Measurements from ENCODE around the gene FOXN3.
"Not testable (repeated sequence)": the region's sequence is repeated elsewhere in the genome, so short reads cannot be mapped to it uniquely, and the experiment has no call there.

Gene FOXN3

DNA sequence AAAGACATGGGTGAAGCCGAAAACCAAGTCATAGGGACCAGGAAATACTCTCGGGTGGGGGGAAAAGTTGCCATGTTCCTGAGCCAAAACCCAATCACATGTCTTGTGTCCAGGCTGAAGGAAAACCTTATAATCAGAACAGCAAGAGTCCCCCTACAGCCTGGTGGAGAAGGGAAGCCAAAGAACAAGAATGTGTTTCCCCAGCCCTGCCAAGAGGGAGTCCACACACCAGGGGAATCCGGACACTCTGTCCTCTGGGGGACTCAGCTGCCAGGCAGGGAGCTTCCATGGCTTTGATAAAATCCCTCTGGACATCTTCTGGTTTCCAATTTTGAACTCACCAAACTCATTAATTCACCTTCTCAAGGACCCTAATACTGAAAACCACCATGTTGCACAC lies 273.0 kb downstream of the FOXN3 start:
- DNase-seq = no peak

DNA sequence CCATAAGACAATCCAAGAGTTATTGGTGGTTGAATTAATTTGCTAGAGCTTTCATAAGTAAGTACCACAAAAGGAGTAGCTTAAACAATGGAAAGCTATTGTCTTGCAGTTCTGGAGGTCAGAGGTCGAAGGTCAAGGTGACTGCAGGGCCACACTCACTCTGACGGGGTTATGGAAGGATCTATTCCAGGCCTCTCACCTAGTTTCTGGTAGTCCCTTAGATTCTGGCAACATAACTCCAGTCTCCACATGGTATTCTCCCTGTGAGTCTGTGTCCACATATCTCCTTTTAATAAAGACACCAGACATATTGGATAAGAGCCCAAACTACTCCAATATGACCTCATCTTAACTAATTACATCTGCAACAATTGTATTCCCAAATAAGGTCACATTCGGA lies 273.4 kb downstream of the FOXN3 start:
- DNase-seq = no peak

DNA sequence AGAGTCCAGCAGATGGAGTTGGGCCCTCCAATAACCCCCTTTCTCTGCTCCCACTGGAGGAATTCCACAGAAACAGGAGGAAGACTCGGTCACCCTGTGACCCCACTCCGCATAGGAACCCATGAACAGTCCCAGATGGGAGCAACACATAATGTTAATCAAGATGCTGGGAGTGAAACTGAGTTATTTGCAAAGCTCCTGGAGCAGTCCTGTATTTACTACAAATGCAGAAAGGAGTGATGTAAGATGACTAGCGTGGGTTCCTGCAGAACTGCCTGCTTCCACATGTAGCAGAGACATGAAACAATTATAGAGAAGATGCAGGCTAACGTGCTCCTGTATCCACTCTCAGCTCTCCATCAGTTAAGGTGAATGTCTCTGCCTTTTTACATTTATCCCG lies 274.7 kb downstream of the FOXN3 start:
- no peak for DNase-seq

DNA sequence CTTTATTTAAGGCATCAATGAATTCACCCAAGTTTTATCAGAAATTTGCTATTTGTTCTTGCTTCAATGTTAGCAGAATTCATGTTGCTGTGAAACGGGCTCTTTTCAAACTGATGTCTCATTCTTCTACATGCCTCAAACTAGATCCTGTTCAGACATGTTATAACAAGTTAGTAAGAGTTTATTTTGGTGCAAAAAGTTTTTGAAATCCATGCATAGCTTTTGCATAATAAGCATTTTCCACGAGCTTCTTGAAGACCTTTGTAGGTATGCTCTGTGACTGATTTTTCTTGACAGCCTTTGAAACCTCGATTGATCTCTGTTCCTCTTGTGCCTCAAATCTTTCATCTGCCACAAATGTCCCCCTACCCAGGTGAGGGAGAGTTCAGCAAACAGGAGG lies 275.2 kb downstream of the FOXN3 start:
- no peak for DNase-seq

DNA sequence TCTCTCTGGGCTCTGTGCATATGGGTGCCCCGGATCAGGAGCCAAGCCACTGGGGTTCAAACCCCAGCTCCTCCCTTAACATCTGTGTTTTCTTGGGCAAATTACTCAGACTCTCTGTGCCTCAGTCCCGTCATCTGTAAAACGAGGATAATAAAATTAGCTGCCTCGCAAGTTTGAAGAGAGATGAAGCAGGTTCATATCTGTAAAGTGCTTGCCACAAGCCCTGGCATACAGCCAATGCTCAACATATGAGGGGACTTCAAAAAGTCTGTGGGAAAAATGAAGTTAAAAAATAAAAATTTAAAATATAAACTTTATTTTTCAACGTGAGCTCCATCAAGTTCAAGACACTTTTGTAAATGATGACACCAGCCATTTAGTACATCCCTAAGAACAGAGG lies 276.7 kb downstream of the FOXN3 start:
- DNase-seq = no peak

DNA sequence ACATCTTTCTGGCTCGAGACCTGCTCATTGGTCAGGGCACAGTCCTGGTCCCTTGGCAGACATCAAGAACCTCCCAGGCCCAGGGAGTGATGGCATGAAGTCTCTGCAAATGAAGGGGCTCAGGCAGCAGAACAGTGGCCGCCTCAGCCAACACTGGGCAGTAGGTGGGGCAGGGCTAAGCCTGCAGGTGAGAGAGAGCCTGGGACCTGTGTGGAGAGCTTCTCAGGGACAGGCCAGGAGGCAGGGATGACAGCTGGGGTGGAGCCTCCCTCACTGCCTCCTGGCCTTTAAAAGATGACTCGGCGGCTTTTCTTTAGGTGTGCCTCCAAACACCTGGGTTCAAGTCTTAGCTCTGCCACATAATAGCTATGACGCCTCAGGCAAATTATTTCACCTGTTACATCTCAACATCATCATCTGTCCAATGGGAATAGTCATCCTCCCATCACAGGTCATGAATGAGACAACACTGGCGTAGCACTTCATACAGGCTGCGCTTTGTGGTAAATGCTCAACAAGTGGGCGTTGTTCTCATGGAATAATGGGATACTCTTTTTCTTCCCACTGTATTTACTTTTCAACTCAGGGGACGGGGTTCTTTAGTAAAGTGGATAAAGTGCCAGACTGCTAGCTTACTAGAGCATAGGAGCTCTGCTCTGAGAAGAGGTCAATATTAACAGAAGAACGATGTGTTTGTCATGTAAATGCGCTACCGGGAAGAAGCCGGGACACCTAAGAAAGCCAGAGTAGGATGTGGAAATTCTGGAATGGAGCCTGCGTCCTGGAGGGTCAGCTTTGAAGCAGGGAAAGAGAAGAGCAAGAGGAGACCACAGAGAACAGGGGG lies 277.4 kb downstream of the FOXN3 start:
- DNase-seq = no peak

DNA sequence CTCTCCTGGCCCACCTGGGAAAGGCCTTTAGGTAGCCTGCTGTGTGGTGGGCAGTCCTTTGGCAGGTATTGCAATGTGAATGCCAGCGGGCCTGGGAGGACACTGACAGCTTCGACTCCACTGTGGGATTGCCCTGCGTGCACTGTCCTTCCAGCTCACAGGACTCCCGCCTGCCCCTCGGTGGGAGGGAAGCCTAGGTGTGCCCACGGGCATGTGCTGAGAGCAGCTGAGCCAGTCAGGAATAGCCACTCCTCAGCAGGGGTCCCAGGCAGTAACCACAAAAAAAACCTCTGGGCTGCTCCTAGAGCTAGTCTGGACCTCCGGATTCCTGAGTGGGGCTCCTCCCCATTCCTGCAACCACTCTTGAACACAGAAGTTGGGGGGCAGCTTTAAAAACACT lies 278.2 kb downstream of the FOXN3 start:
- no peak for DNase-seq

DNA sequence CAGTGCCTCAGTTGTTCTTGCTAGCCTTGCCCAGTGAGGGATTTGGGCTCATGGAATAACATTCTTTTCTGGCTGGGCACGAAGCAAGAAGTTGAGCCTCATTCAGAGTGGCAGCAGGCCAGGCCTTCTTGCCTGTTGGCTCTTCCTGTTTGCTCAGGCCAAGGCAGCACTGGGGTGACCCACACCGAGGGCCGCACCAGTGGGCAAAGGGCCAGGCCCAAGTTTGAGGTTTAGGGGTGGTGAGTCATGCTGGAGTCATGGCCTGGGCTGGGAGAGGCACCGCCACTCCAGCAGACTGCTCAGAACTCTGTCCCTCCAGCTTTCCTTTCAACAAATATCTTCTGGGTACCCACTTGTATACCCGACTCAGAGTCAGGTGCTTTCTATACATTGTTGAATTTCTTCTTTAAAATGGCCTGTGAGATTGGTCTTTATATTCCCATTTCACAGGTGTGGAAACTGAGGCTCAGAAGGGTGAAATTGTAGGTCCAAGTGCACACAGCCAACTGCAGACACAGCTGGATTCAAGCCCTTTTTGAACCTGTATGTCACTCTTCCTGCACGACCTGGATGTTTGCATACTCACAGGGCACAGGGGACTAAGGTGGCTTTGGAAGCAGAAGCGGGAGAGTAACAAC lies 279.4 kb downstream of the FOXN3 start:
- no peak for DNase-seq

DNA sequence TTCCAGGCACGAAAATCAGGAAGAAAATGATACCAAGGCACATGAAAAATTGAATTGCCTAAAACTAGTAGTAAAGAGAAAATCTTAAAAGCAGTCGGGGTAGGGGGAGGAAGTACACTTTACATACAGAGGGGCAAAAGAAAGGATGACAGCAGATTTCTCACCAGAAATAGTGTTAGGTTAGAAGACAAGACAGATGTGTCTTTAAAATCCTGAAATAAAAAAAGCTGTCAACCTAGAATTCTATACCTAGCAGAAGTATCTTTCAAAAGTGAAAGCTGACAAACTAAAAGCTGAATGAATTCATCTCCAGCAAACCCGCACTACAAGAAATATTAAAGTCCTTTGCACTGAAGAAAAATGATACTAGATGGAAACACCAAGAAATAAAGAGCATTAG lies 280.4 kb downstream of the FOXN3 start:
- DNase-seq = no peak

DNA sequence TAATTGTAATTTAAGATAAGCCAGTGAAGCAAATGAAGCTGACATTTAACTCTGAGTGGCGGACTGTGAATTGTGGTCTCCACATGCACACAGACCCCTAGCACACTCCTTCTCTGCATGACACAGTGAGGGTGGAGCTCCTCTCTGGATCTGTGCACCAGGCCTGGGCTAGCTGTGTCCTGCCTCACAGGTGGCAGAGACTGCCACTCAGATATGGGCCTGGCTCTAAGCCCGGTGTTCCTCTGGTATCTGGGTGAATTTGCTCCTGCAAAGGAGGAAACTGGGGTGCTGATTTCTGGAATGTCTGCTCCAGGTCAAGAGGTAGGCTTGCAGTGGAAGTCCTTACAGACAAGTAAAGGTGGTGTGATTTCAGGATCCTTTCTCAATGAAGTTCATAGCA lies 282.4 kb downstream of the FOXN3 start:
- DNase-seq = no peak

DNA sequence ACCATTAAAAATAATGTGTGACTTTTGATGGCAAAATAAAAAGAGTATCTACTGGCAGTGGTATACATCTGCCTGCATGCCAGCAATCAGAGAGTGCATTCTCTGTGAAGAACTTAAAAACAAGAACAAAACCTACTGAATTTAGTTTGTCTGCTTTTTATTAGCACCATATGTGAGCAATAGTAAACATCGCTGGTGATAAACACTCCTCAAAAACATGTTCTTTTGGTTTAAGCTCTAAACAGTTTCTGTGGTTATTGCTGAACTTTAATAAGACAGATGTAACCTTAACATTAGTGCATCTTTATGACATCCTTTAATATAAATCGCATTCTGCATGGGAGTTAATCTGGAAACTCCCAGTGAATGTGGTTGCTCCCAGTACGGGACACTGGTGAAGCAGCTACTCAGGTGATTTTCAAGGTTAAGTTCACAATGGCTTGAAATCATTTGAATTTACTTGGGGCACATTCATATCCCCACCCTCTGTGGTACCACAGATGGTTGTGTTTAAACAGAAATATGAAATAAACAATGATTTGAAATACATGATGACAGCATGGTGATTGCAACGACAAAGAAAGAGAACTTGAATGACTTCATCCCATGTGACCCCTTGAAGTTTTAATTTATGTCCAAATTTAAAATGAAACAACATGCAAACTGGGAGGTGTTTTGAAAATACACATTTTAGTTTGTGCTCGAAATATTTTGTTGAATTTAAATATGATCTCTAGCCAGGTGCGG lies 285.9 kb downstream of the FOXN3 start:
- DNase-seq = no peak

DNA sequence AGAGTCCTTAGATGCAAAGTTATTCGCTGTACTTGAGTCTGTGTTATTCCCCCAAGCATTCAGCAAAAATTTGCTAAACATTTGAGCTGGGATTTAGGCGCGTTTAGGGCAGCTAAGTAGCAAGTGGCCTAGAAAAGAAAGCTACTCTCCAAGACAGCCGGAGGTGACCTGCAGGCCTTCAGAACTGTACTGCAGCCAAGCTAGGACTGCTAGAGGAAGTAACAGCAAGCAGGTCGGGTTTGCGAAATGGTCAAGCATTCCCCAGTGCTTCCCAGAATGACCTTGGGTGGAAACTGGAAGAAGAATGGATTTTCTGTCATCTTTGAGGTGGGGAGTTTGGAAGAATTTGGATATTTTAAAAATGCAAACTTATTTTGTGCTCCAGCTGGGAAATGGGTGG lies 287.5 kb downstream of the FOXN3 start:
- no peak for DNase-seq

DNA sequence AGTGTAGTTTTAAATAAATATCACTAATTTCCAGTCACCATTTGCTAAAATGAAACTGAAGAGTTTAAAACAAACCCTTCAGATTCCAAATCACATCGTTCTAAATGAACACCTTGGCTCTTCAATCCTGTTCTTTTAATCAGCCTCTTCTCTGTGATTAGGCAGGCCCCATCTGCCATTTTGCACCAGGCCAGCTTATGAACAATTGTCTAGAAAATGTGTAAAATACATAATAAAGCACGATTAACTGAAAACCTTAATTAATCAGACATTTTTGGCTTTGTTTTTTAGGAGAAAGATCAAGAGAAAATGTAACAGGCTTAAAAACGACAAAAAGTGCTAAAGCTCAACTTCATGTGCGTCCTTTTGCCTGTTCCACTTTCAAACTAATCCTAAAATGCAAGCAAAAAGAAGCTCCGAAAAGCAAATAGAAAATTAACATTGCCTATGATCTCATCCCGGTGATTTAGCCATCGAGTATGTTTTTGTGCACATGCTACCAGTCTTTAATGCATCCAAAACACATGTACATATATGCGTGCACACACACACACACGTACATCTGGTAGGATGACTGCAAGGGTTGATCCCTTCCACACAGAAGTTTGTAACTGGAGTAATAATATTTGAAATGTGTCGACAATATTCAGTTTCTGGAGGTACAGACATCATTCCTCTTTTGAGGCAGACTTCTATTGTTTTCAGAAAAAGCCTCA lies 288.6 kb downstream of the FOXN3 start:
- DNase-seq = no peak

DNA sequence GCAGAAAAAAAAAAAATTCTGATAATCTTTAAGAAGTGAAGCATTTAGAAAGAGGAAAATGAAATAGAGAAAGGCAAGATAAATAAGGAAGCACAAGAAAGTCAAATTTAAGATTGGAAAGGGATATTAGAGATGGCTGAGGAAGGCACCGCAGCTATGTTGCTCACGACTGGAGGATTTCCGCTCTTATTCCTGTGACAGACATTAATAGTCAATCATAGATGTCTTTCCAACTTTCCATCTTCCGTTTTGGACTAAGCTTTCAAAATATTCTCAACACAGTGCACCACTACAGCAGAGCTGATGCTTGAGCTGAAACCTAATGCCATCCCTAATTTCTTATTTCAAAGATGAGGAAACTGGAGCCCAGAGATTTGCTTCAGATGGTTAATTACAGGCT lies 290.6 kb downstream of the FOXN3 start:
- DNase-seq = no peak

DNA sequence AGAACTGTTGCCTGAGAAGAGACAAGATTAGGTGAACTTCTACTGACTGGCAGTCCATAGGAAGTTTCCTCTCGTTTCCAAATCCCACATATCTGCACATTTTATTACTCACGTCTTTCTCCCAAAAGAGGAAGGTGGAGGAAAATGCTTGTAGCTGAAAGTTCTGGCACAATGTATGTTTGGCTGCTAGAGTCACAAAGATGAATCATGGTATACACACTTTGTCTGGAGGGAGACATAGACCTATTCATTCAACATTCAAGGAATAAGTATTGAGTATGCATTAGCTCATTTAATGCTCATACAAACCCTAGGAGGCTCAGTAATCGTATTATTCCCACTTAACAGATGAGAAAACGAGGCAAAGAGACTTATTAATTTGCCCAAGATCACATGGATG lies 291.8 kb downstream of the FOXN3 start:
- DNase-seq = no peak

DNA sequence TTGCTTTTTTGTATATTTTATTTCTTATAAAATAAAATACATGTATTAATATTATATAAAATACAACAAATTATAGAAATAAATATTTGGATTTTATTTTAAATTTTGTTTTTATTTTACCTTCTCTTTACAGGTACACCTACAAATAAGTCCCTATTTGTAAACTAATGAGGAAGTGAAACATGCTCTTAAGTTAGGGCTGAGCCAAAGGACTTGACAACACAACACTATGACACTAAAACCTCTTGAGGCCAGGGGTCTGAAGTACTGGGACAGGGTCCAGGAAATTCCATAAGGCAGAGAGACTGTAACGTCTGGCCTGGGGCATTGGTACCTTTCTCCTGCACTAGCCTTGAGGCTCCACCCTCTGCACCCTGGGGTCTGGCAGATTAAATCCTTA lies 293.2 kb downstream of the FOXN3 start:
- DNase-seq = no peak

DNA sequence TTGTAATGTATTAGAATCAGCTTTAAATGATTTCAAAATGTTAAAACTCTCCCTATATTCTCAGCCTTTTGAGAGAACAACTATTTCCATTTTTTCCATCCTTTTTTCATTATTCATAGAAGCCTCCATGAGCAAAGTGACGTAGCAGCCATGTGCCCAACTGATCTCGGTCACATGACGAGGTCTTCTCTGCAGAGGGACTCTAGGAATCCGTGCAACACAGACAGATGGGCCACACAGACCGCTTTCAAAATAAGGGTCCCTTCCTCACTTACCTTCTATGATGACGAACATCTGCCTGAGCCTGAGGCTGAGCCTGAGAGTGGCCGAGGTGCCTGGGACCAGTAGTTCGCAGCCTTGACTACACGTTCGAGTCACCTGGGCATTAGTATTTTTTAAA lies 293.8 kb downstream of the FOXN3 start:
- no peak for DNase-seq

DNA sequence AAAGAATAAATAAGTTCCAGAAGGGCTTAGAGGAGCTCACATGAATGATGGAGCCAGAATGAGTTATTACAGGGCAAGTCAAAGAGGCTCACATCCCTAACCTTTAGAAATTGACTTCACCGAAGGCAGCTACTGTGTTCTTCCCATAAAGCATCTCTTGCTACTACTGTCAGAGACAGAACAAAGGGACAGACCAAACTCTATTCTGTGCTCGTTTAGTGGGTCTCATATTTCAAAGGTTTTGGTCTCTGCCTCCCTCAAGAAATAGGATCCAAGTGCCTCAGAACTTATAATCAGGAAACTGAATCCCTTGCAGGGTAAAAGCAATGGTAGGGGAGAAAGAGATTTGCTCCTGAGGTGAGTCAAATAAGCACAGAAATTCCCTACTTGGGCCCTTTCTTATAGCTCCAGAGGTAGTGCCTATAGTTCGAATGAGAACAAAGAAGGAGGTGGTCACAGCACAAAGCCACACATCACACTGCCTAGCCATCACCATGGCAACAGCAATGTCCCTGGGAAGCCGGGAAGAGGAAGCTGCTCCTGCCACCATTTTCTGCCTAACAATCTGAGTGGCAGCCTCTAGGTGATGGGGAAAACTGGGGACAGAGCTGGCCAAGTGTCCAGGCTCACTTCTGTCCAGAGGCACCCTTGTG lies 294.9 kb downstream of the FOXN3 start:
- DNase-seq = no peak

DNA sequence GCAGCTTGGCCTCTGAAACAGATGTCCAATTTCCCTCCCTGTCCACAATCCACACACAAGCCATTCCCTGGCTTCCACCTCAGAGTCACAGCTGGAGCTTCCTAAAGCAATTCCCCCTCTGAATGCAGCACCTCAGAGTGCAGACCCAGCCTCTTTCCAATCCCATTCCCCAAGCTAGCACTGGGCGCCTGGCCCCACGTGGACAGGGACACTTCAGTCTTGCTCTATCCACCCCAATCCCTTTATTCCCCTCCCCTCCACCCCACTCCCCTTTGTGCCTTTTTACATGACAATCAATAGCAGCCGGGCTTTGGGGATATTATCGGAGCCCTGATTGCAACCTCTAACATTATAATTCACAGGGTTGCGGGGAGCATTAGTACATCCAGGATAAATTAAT lies 300.0 kb downstream of the FOXN3 start:
- no peak for DNase-seq

DNA sequence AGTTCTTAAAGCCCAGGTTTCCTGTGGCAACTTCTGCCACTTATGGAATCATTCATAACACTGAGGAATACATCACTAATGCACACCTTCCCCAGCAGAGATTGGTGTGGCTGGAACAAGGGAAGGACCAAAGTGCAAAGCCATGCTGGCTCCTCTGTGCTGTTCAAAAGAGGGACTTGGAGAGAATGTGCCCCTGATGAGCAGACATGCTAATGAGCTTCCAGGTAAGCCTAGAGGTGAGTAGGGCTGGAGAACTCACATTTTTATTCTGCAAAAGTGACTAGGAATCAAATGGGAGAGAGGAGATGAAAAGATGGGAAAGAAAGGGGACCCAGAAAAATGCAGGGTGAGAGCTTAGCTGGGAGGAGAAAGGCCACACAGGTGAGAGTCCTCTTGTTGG lies 302.9 kb downstream of the FOXN3 start:
- no peak for DNase-seq

DNA sequence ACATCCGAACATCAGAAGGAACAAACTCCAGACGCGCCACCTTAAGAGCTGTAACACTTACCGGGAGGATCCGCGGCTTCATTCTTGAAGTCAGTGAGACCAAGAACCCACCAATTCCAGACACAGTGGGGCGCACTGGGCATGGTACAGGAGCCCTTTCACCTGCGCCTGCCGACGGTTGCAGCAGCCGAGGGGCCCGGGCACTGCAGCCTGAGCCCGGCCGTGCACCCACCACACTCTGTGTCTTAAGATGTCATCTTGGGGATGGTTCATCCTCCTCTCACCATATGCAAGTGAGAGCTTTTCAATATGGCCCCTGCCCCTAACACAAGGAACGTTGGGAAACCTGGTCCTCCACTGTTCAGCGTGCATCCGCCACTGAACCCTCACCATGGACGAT lies 304.3 kb downstream of the FOXN3 start:
- DNase-seq = no peak

DNA sequence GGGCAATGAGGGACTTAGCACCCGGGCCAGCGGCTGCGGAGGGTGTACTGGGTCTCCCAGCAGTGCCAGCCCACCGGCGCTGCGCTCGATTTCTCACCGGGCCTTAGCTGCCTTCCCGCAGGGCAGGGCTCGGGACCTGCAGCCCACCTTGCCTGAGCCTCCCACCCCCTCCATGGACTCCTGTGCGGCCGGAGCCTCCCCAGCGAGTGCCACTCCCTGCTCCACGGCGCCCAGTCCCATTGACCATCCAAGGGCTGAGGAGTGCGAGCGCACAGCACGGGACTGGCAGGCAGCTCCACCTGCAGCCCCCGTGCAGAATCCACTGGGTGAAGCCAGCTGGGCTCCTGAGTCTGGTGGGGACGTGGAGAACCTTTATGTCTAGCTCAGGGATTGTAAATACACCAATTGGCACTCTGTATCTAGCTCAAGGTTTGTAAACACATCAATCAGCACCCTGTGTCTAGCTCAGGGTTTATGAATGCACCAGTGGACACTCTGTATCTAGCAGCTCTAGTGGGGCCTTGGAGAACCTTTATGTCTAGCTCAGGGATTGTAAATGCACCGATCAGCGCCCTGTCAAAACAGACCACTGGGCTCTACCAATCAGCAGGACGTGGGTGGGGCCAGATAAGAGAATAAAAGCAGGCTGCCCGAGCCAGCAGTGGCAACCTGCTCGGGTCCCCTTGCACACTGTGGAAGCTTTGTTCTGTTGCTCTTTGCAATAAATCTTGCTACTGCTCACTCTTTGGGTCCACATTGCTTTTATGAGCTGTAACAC lies 305.1 kb downstream of the FOXN3 start:
- DNase-seq = not testable (repeated sequence)

Measured in activated CD4-positive, alpha-beta T cell treated with anti-CD3 and anti-CD28 coated beads for 1 hour (primary cell).